ENCODE results near the gene PTPRF. TPM values are rescaled to one million over a fixed set of nuclear protein-coding genes. Genes with fewer than 3 reads are reported as not detected.

Gene PTPRF
- total and polyA plus RNA-seq, 10 donors, result 2.7 to 25.0 (median 10.8) TPM

- no peaks in the 10 kb centered on the region for H3K36me3 ChIP-seq
- peaks cover 0 to 30% (median 15%) of the 10 kb centered on the region in 6 donors for H3K4me1 ChIP-seq
- peak; percentile 70 for DNase-seq
- WGBS, 5 donors, result 78 to 88% (median 82%) methylated on average over 11 to 12 of the region's 12 CpGs
- TF ChIP-seq POLR2AphosphoS5 (IDR thresholded peaks at IDR 0.05), result no peak
- TF ChIP-seq POLR2A (IDR thresholded peaks at IDR 0.05), result no peak
- TF ChIP-seq CTCF (IDR thresholded peaks at IDR 0.05 in 8 of 11, conservative IDR thresholded peaks at IDR 0.05 in 3 of 11), result no peak
- H3K27me3 ChIP-seq (replicated peaks in 1 of 7), result peaks cover 0 to 49% (median 22%) of the 10 kb centered on the region in 7 donors
- H3K27ac ChIP-seq, result no peak overlapping the region
- H3K4me3 ChIP-seq, result no peak overlapping the region
- no peaks in the 10 kb centered on the region for H3K9me3 ChIP-seq
- intact Hi-C loops (cut with DNase I; ENCODE audit: low total_unique reads), result loop anchor here (5.0 to 10.0 kb wide), 2 partner anchors 125 to 408 kb away; partner anchors contain the start of genes ARTN and KDM4A
These were observed 3.4 kb upstream of the PTPRF start for GRCh38 chr1:43527111-43527878.

DNA sequence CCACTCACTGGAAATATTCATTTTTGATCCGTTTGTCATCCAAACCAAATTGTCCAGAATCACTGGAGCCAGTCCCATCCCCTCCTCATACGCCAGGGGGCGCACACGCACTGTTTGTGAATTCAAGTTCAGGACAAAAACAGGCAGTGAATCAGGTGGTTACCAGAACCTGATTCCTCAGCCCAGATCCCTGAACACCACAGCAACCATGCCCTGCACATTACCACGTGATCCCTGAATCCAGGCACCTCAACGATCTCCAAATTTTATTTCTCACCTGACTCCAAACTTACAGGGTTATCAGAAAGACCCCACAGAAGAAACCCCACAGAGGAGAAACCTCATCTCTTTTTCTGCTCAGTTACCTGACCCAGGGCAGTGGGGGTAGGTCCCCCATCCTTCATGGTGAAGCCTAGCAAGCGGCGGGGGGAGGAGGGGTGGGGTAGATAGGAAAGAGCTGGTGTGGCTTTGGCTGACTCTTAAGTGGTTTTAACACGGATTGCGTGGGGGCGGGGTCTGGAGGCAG lies 1.4 kb upstream of the PTPRF start:
- intact Hi-C loops (cut with DNase I; ENCODE audit: low total_unique reads), result loop anchor here (5.0 to 10.0 kb wide), 2 partner anchors 123 to 406 kb away; partner anchors contain the start of genes ARTN and KDM4A
- Histone ChIP-seq H3K9me3 (no peaks in the 10 kb centered on the region), H3K36me3 (no peaks in the 10 kb centered on the region), H3K4me1 (peaks cover 0 to 38% (median 19%) of the 10 kb centered on the region in 6 donors), H3K27me3 (replicated peaks in 1 of 7) (peaks cover 0 to 49% (median 22%) of the 10 kb centered on the region in 7 donors), H3K4me3 (no peak overlapping the region), H3K27ac (no peak overlapping the region)
- TF ChIP-seq POLR2AphosphoS5 (IDR thresholded peaks at IDR 0.05) (peak in 1 of 3 donors; percentile 61), POLR2A (IDR thresholded peaks at IDR 0.05) (no peak), CTCF (IDR thresholded peaks at IDR 0.05 in 8 of 11, conservative IDR thresholded peaks at IDR 0.05 in 3 of 11) (peak; percentile 79 to 97 (median 93))
- peak; percentile 93 for DNase-seq
- 15 to 46% (median 15%) methylated on average over 11 of the region's 11 CpGs for WGBS, 5 donors

- WGBS, 5 donors, result 0 to 2% (median 1%) methylated on average over 27 to 102 of the region's 102 CpGs
These were observed 623 bp downstream of the PTPRF start for GRCh38 chr1:43531107-43531905.

More at GRCh38 chr1:43531107-43531905, 623 bp downstream of the PTPRF start:
- Histone ChIP-seq H3K4me1 (peaks cover 0 to 38% (median 19%) of the 10 kb centered on the region in 6 donors), H3K27me3 (replicated peaks in 1 of 7) (peaks cover 0 to 49% (median 22%) of the 10 kb centered on the region in 7 donors), H3K4me3 (peak overlapping the region; percentile 39 to 79 (median 50)), H3K9me3 (no peaks in the 10 kb centered on the region), H3K27ac (peak overlapping the region in 1 of 8 donors; percentile 36), H3K36me3 (no peaks in the 10 kb centered on the region)
- TF ChIP-seq POLR2A (IDR thresholded peaks at IDR 0.05) (no peak), POLR2AphosphoS5 (IDR thresholded peaks at IDR 0.05) (no peak), CTCF (IDR thresholded peaks at IDR 0.05 in 8 of 11, conservative IDR thresholded peaks at IDR 0.05 in 3 of 11) (no peak)
- intact Hi-C loops (cut with DNase I; ENCODE audit: low total_unique reads), result loop anchor here (10.0 kb wide), 1 partner anchor 513 kb away; no protein-coding TSS in a partner anchor
- no peak for DNase-seq

All from spleen (tissue), 11 donors.